GM23338 (cell line): ENCODE measurements around the gene SYVN1. TPM values are rescaled to one million over a fixed set of nuclear protein-coding genes. Genes with fewer than 3 reads are reported as not detected.

Experiments used
- ATAC-seq: fragments of 200-7000 bp; cut with Tn5 transposase; 3 replicates; pipeline ENCODE4 v1.9.1; 2020
- DNase-seq: peaks from one replicate; pipeline ENCODE4 v3.0.0-alpha.2; 2015; ENCODE audit warnings: low spot score
- H2AFZ ChIP-seq: fragments of 200-600 bp; sonication (generic); 2 replicates; pipeline ENCODE4 v1.8.0; 2016; ENCODE audit warnings: antibody characterized with exemption, mild to moderate bottlenecking, moderate library complexity
- H3F3A ChIP-seq: fragments of 200-600 bp; sonication (generic); replicated peaks from 2 replicates; pipeline ENCODE4 v1.8.0; 2017; ENCODE audit warnings: antibody characterized with exemption, mixed run types, low read depth
- H3K27ac ChIP-seq: fragments of 200-600 bp; sonication (generic); 2 replicates; pipeline ENCODE4 v1.6.1; 2016; ENCODE audit warnings: low read depth
- H3K27me3 ChIP-seq: fragments of 200-600 bp; sonication (generic); 2 replicates; pipeline ENCODE4 v1.8.0; 2016; ENCODE audit warnings: mild to moderate bottlenecking, mixed run types, moderate library complexity; ENCODE audit not compliant: insufficient read depth
- H3K36me3 ChIP-seq: fragments of 200-600 bp; sonication (generic); 2 replicates; pipeline ENCODE4 v1.8.0; 2016; ENCODE audit warnings: mild to moderate bottlenecking; ENCODE audit not compliant: insufficient read depth
- H3K4me1 ChIP-seq: fragments of 200-600 bp; sonication (generic); 2 replicates; pipeline ENCODE4 v1.8.0; 2016; ENCODE audit warnings: mild to moderate bottlenecking, moderate library complexity; ENCODE audit not compliant: insufficient read depth
- H3K4me2 ChIP-seq: fragments of 200-600 bp; sonication (generic); 2 replicates; pipeline ENCODE4 v1.7.1; 2017; ENCODE audit warnings: mixed run types
- H3K4me3 ChIP-seq: fragments of 200-600 bp; sonication (generic); 2 replicates; pipeline ENCODE4 v1.6.1; 2016; ENCODE audit warnings: mixed run types
- H3K79me2 ChIP-seq: fragments of 200-600 bp; sonication (generic); replicated peaks from 2 replicates; pipeline ENCODE4 v1.8.0; 2017; ENCODE audit warnings: mild to moderate bottlenecking; ENCODE audit not compliant: insufficient read depth
- H3K9me2 ChIP-seq: fragments of 200-600 bp; sonication (generic); 2 replicates; pipeline ENCODE4 v1.8.0; 2017; ENCODE audit not compliant: insufficient read depth
- H4K20me1 ChIP-seq: fragments of 200-600 bp; sonication (generic); replicated peaks from 2 replicates; pipeline ENCODE4 v1.8.0; 2017; ENCODE audit warnings: mild to moderate bottlenecking; ENCODE audit not compliant: insufficient read depth
- H3K27ac Mint-ChIP-seq: 2 replicates; pipeline ENCODE4 v1.8.0; 2020; ENCODE audit warnings: inconsistent platforms, mild to moderate bottlenecking, moderate library complexity, mixed read lengths
- H3K27me3 Mint-ChIP-seq: 3 replicates; pipeline ENCODE4 v1.8.0; 2022; ENCODE audit warnings: low read depth, mild to moderate bottlenecking, moderate library complexity, mixed read lengths, inconsistent platforms; ENCODE audit not compliant: insufficient read depth, poor library complexity
- H3K36me3 Mint-ChIP-seq: 3 replicates; pipeline ENCODE4 v1.8.0; 2021; ENCODE audit warnings: low read depth, mild to moderate bottlenecking, inconsistent platforms, moderate library complexity, mixed read lengths
- H3K4me1 Mint-ChIP-seq: 3 replicates; pipeline ENCODE4 v1.8.0; 2020; ENCODE audit warnings: mild to moderate bottlenecking, inconsistent platforms, mixed read lengths
- H3K4me3 Mint-ChIP-seq: 3 replicates; pipeline ENCODE4 v1.8.0; 2021; ENCODE audit warnings: moderate library complexity, mild to moderate bottlenecking, inconsistent platforms, mixed read lengths
- H3K9me3 Mint-ChIP-seq: 3 replicates; pipeline ENCODE4 v1.8.0; 2020; ENCODE audit warnings: moderate library complexity, mild to moderate bottlenecking, inconsistent platforms, mixed read lengths
- CTCF ChIP-seq, 2 experiments: fragments of 200-600 bp in 1 of 2; sonication (generic) in 1 of 2; conservative IDR thresholded peaks; 2 replicates each; pipeline versions ENCODE4 v1.5.1 to v1.6.1; 2016 to 2017; ENCODE audit warnings: antibody characterized with exemption in 2 of 2, low read depth in 2 of 2, mild to moderate bottlenecking in 2 of 2, moderate library complexity in 1 of 2
- ETS1 ChIP-seq: IDR thresholded peaks from 2 replicates; pipeline ENCODE4 v1.6.1; 2016; ENCODE audit warnings: antibody characterized with exemption
- EZH2 ChIP-seq: fragments of 200-600 bp; sonication (generic); IDR thresholded peaks from one replicate; pipeline ENCODE4 v1.8.0; 2017; ENCODE audit warnings: antibody characterized with exemption, mild to moderate bottlenecking, low read depth; ENCODE audit not compliant: unreplicated experiment
- EZH2phosphoT487 ChIP-seq: fragments of 200-600 bp; sonication (generic); IDR thresholded peaks from one replicate; pipeline ENCODE4 v1.8.1; 2018; ENCODE audit warnings: antibody characterized with exemption; ENCODE audit not compliant: unreplicated experiment
- JUNB ChIP-seq: IDR thresholded peaks from one replicate; pipeline ENCODE4 v1.6.1; 2016; ENCODE audit warnings: antibody characterized with exemption; ENCODE audit not compliant: unreplicated experiment
- REST ChIP-seq: IDR thresholded peaks from one replicate; pipeline ENCODE4 v1.6.1; 2018; ENCODE audit warnings: antibody characterized with exemption; ENCODE audit not compliant: unreplicated experiment
- ZNF462 ChIP-seq: fragments of 250-450 bp; sonication (Bioruptor Pico); IDR thresholded peaks from 2 replicates; pipeline ENCODE4 v1.5.0; 2020; ENCODE audit warnings: mild to moderate bottlenecking, moderate library complexity
- polyA plus RNA-seq: library from polyadenylated mRNA; unstranded; fragments of >200 nt; fragmentation: Nextera tagmentation; extraction: Ambion mirVana; gene quantifications from 2 replicates; pipeline ENCODE4 v1.2.1, GENCODE V29; 2016
- total RNA-seq: library from RNA; depleted of rRNA; stranded (reverse); fragments of >200 nt; shearing (Covaris generic); gene quantifications from 2 replicates; pipeline ENCODE4 v1.2.3, GENCODE V29; 2014

Gene SYVN1
- total and polyA plus RNA-seq, 2 experiments from 2014 or later, result 13.8 to 28.7 TPM

GRCh38 chr11:65102142-65103095 is 31.9 kb downstream of the SYVN1 start (continued):
- TF ChIP-seq ZNF462 (CRISPR knock-in tag) (no peak), EZH2 (no peak), EZH2phosphoT487 (no peak), ETS1 (no peak), JUNB (no peak)

GRCh38 chr11:65100674-65101350 is 33.5 kb downstream of the SYVN1 start:
- Histone ChIP-seq H3K9me2 (no peaks in the 10 kb centered on the region), H3K4me3 (no peak overlapping the region), H3K79me2 (peaks cover 46% of the 10 kb centered on the region), H3K27me3 (no peaks in the 10 kb centered on the region), H3F3A (0 out of 2 replicates have a peak, but pooled peaks cover 5% of the 10 kb centered on the region), H3K27ac (no peak overlapping the region), H3K4me1 (peaks cover 6% of the 10 kb centered on the region), H2AFZ (no peak overlapping the region), H3K4me2 (no peak overlapping the region), H3K36me3 (peaks cover 7% of the 10 kb centered on the region; the same call in 1 of the 2 replicates), H4K20me1 (peaks cover 2% of the 10 kb centered on the region; the same call in 1 of the 2 replicates)
- Mint-ChIP-seq H3K27ac (no peak overlapping the region), H3K27me3 (peaks cover 3% of the 10 kb centered on the region), H3K36me3 (peaks cover 4% of the 10 kb centered on the region), H3K4me1 (peaks cover under 1% of the 10 kb centered on the region; the same call in 2 of the 3 replicates), H3K4me3 (no peak overlapping the region), H3K9me3 (no peaks in the 10 kb centered on the region)
- TF ChIP-seq CTCF (conservative IDR thresholded peaks at IDR 0.05; ENCODE audit: low read depth in 2 of 2) (peak; percentile 13 to 37; a peak in 2 of 4 replicates), REST (no peak)
- DNase-seq, result no peak
- ATAC-seq, result no peak
